Measurements from ENCODE around the gene PER2. TPM values are rescaled to one million over a fixed set of nuclear protein-coding genes. Genes with fewer than 3 reads are reported as not detected.

Gene PER2
- total and polyA plus RNA-seq, 2 of the 4 experiments (the other 2 are of a cell fraction): 1.7 to 3.2 TPM

DNA sequence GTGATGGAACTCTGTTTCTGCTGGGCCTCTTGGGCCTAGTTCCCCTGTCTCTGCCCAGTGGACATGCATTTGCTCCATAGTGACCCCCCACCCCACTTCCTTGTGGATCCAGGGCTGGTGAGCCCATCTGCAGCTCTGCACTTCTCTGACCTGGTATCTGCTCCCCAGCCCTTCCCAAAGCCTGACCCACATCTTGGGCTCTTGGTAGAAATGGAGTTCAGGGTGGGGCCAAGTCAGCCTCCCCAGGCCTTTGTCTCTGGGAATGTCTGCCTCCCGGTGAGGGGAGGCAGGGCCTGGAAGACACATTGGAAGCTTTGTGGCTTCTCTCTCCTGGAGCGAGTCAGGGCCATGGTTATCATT, 25.6 kb upstream of the PER2 start:
- no peak overlapping the region for H4K8ac ChIP-seq (ENCODE audit: low read depth in 2 of 2, low read length in 2 of 2)
- no peak overlapping the region for H4K91ac ChIP-seq (ENCODE audit: insufficient read depth, low read depth, low read length)
- no peak overlapping the region for H4K5ac ChIP-seq (ENCODE audit: low read depth, low read length)
- no peak overlapping the region for H3K4me3 ChIP-seq (ENCODE audit: insufficient read depth, low read depth, low read length)
- H2AFZ ChIP-seq (replicated peaks; ENCODE audit: low read length, poor library complexity): no peak overlapping the region
- no peaks in the 10 kb centered on the region for H4K20me1 ChIP-seq (ENCODE audit: insufficient read depth, low read length)
- no TSS peak for BruUV-seq (replicated peaks)
- H3K9me1 ChIP-seq (ENCODE audit: insufficient read depth, low read length): no peaks in the 10 kb centered on the region
- no peak overlapping the region for H3K14ac ChIP-seq (replicated peaks; ENCODE audit: low read depth, low read length)
- ChIA-PET POLR2A (ENCODE audit: unreplicated experiment) (no interaction called here), CTCF (interaction anchor here (0.6 kb wide), 1 partner anchor 657 kb away, joined by 3 read pairs; no protein-coding TSS in a partner anchor)
- H3K9ac ChIP-seq (ENCODE audit: low read depth, low read length): no peak overlapping the region
- no peaks in the 10 kb centered on the region for H3K36me3 ChIP-seq (ENCODE audit: control insufficient read depth, insufficient read depth, low read length)
- H3K18ac ChIP-seq (ENCODE audit: low read depth, low read length): no peak overlapping the region
- ATAC-seq (ENCODE audit: low read depth) (no peak), DNase-seq (no peak)
- dilution Hi-C loops (cut with HindIII; ENCODE audit: low sequenced_read_pairs, unreplicated experiment): no loop called here
- no CpG with 5 or more reads among the region's 2 CpGs for WGBS, 2 experiments (ENCODE audit: extremely low coverage in 2 of 2, insufficient read length in 1 of 2)
- H3K79me1 ChIP-seq (ENCODE audit: low read depth in 1 of 2, low read length in 2 of 2): no peaks in the 10 kb centered on the region
- H2AK5ac ChIP-seq (ENCODE audit: low read depth, low read length): no peak overlapping the region
- no peak overlapping the region for H2BK120ac ChIP-seq (ENCODE audit: low read depth, low read length)
- TF ChIP-seq CEBPB (IDR thresholded peaks at IDR 0.05; ENCODE audit: low read depth, low read length) (no peak), MXI1 (IDR thresholded peaks at IDR 0.05; ENCODE audit: borderline replicate concordance, low read depth, low read length) (no peak), BHLHE40 (IDR thresholded peaks at IDR 0.05; ENCODE audit: low read depth, low read length) (no peak), CTCF (conservative IDR thresholded peaks at IDR 0.05; ENCODE audit: low read depth, low read length) (no peak), SMC3 (IDR thresholded peaks at IDR 0.05; ENCODE audit: low read depth, low read length) (no peak), RCOR1 (IDR thresholded peaks at IDR 0.05; ENCODE audit: insufficient replicate concordance, low read length) (no peak), MAFK (IDR thresholded peaks at IDR 0.05; ENCODE audit: low read depth, low read length) (no peak), NFE2L2 (IDR thresholded peaks at IDR 0.05; ENCODE audit: low read depth, low read length) (no peak), POLR2A (IDR thresholded peaks at IDR 0.05; ENCODE audit: low read depth, low read length) (no peak), RFX5 (IDR thresholded peaks at IDR 0.05; ENCODE audit: low read depth, low read length) (no peak), FOS (IDR thresholded peaks at IDR 0.05; ENCODE audit: low read depth, low read length) (no peak)
- TF ChIP-seq, protein P1, sequence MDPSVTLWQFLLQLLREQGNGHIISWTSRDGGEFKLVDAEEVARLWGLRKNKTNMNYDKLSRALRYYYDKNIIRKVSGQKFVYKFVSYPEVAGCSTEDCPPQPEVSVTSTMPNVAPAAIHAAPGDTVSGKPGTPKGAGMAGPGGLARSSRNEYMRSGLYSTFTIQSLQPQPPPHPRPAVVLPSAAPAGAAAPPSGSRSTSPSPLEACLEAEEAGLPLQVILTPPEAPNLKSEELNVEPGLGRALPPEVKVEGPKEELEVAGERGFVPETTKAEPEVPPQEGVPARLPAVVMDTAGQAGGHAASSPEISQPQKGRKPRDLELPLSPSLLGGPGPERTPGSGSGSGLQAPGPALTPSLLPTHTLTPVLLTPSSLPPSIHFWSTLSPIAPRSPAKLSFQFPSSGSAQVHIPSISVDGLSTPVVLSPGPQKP (IDR thresholded peaks at IDR 0.05; ENCODE audit: borderline replicate concordance, low read depth, low read length): no peak
- TF ChIP-seq, protein P2, sequence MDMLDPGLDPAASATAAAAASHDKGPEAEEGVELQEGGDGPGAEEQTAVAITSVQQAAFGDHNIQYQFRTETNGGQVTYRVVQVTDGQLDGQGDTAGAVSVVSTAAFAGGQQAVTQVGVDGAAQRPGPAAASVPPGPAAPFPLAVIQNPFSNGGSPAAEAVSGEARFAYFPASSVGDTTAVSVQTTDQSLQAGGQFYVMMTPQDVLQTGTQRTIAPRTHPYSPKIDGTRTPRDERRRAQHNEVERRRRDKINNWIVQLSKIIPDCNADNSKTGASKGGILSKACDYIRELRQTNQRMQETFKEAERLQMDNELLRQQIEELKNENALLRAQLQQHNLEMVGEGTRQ (IDR thresholded peaks at IDR 0.05; ENCODE audit: low read depth, low read length): no peak
- H2BK15ac ChIP-seq (ENCODE audit: low read depth, low read length): no peak overlapping the region
- no peaks in the 10 kb centered on the region for H3K9me3 ChIP-seq (ENCODE audit: control insufficient read depth, insufficient read depth, low read length)
- no peak overlapping the region for H3K27ac ChIP-seq (ENCODE audit: insufficient read depth, low read length)
- H3K27me3 ChIP-seq (ENCODE audit: control insufficient read depth, insufficient read depth, low read length): peaks cover 12% of the 10 kb centered on the region
- in situ Hi-C loops (cut with MboI; ENCODE audit: low sequenced_read_pairs): no loop called here
- H3K4ac ChIP-seq (ENCODE audit: low read depth, low read length): no peak overlapping the region
- no peak overlapping the region for H2AK9ac ChIP-seq (replicated peaks; ENCODE audit: low read depth, low read length, poor library complexity)
- no peaks in the 10 kb centered on the region for H3K4me1 ChIP-seq (ENCODE audit: control insufficient read depth, insufficient read depth, low read length)
- intact Hi-C loops (cut with micrococcal nuclease): no loop called here
- H2BK5ac ChIP-seq (ENCODE audit: low read depth, low read length, poor library complexity, severe bottlenecking): no peak overlapping the region
- no peak overlapping the region for H3K56ac ChIP-seq (ENCODE audit: extremely low read depth, insufficient read depth, low read length)
- H2BK20ac ChIP-seq (ENCODE audit: low read depth, low read length): no peak overlapping the region
- H3K23ac ChIP-seq (ENCODE audit: low read depth, low read length): no peak overlapping the region
- no peak overlapping the region for H3K4me2 ChIP-seq (ENCODE audit: low read depth, low read length)

Data from IMR-90 (cell line).